Measurements from ENCODE around the gene CLIC1. TPM values are rescaled to one million over a fixed set of nuclear protein-coding genes. Genes with fewer than 3 reads are reported as not detected.

The CLIC1 gene
- total RNA-seq, 1 donor: 576 TPM

DNA sequence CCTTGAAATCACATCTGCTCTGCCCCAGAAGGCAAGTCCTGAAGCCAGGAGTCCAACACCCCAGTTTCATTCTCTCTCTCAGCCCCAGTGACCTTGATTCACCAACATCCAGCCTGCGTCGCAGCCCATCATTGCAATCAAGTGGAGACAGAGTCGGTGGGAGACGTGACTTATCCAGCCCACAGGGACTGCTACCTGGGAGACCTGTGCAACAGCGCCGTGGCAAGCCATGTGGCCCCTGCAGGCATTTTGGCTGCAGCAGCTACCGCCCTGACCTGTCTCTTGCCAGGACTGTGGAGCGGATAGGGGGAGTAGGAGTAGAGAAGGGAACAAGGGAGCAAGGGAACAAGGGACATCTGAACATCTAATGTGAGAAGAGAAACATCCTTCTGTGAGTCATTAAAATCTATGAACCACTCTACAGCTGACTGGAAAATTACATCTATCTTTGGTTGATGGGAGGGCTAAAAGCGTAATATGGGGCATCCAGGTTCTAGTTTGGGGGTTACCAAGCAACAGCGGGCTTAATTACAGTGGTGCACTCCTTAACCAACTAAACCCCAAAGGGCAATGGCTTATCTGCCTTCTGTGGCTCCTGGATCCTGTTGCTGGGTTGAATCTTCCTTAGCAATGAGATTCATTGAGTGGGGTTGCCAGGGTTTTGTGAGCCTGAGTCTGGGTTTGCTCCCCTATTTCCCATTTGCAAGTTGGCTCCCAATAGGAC, 18.7 kb downstream of the CLIC1 start:
- DNase-seq (ENCODE audit: low read depth): no peak
- H3K4me3 ChIP-seq (ENCODE audit: low read depth, low read length): no peak overlapping the region

DNA sequence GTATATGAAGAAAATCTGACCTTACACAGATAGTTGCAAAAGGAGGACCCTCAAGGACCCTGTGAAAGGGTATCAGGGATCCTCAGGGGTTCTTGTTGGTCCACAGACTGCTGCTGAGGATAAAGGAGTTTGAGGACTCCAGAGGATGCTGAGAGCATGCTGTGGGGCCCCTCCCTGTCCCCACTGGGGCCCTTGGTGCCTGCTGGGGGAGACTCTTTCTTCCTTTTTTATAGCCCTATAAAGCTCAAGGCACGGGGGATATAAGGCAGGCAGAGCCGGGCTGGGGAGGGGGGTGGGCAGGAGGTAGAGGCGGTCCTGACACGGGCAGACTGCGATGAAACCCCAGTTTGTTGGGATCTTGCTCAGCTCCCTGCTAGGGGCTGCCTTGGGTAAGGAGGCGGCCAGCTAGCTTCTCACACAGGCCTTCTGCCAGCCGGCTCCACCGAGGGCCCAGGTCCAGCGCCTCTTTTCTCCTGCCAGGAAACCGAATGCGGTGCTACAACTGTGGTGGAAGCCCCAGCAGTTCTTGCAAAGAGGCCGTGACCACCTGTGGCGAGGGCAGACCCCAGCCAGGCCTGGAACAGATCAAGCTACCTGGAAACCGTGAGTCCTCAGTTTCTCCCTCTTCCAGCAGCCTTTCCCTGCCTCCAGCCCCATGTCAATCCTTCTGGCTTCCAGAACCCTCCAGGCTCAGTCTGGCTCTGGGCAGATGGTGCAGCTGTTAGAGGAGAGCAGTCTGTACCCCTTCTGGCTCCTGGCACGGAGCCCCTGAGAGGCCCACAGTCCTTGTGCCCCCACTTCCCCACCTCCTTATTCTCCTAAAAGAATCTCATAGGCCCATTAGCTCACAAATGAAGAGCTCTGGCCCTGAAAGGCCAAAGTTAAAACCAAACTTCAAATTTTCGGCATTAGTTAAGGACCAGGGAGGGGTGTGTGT, 21.0 kb downstream of the CLIC1 start, which contains the start of gene LY6G6D:
Gene LY6G6D, plus strand, starts transcription at position 327 of the 937 bp plus-strand sequence. Its CDS starts 8 bp downstream, at position 335.
- DNase-seq (ENCODE audit: low read depth): no peak
- TF ChIP-seq, protein P1, sequence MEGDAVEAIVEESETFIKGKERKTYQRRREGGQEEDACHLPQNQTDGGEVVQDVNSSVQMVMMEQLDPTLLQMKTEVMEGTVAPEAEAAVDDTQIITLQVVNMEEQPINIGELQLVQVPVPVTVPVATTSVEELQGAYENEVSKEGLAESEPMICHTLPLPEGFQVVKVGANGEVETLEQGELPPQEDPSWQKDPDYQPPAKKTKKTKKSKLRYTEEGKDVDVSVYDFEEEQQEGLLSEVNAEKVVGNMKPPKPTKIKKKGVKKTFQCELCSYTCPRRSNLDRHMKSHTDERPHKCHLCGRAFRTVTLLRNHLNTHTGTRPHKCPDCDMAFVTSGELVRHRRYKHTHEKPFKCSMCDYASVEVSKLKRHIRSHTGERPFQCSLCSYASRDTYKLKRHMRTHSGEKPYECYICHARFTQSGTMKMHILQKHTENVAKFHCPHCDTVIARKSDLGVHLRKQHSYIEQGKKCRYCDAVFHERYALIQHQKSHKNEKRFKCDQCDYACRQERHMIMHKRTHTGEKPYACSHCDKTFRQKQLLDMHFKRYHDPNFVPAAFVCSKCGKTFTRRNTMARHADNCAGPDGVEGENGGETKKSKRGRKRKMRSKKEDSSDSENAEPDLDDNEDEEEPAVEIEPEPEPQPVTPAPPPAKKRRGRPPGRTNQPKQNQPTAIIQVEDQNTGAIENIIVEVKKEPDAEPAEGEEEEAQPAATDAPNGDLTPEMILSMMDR (IDR thresholded peaks at IDR 0.05; ENCODE audit: insufficient read depth, low read length): no peak
- no peak within 1 kb of the TSS for H3K4me3 ChIP-seq (ENCODE audit: low read depth, low read length)

More for the DNA sequence above, 18.7 kb downstream of the CLIC1 start:
- TF ChIP-seq, protein P1 (IDR thresholded peaks at IDR 0.05; ENCODE audit: insufficient read depth, low read length): no peak

DNA sequence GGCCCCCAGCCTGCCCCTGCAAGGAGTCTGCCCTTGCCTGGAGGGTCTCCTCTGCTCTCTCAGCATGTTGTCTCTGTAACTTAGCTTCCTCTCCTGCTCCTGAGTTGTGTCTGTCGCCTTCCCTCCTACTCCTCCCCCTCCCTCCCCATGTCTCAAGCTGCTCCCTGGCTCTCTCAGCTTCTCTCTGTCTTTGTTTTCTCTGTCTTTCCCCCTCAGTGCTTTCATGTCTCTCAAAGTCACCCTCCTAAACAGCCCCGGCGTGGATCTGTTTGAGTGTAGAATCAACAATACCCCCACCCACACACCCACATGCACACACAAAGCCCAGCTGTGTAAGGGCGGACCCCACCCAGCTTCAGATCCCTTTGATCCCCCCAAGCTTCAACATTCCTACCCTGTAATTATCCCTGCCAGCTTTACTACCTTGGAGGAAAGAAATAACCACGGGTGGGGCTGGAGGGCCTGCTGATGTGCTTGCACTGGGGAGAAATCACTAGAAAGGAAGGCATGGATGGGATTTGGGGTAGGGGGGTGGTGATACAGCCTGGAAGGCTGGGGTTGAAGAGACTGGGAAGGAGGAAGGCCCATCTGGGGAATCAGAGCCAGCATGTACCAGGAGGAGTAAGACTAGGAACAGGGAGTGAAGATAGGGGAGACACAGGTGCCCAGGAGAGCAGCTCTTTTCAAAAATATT, 22.2 kb downstream of the CLIC1 start:
- H3K4me3 ChIP-seq (ENCODE audit: low read depth, low read length): no peak overlapping the region
- no peak for DNase-seq (ENCODE audit: low read depth)
- TF ChIP-seq, protein P1 (IDR thresholded peaks at IDR 0.05; ENCODE audit: insufficient read depth, low read length): no peak

DNA sequence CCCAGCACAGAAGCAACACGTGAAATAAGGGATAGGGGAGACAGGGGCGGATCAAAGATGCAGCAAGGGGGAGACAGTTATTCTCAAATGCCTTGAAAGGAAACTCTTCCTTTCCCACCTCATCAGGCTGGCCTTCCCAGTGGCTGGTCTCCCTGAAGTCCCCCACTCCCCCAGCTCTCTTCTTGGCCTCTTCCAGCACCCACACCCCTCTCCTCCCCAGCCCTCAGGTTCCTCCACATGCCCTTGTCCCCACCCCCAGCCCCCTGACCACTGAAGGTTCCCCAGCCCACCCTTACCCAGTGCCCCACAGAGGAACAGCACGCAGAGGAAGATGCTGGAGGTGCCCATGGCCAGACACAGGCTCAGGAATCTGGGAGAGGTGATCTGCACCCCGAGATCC, 22.9 kb downstream of the CLIC1 start:
- no peak overlapping the region for H3K4me3 ChIP-seq (ENCODE audit: low read depth, low read length)
- no peak for DNase-seq (ENCODE audit: low read depth)
- TF ChIP-seq, protein P1 (IDR thresholded peaks at IDR 0.05; ENCODE audit: insufficient read depth, low read length): no peak

DNA sequence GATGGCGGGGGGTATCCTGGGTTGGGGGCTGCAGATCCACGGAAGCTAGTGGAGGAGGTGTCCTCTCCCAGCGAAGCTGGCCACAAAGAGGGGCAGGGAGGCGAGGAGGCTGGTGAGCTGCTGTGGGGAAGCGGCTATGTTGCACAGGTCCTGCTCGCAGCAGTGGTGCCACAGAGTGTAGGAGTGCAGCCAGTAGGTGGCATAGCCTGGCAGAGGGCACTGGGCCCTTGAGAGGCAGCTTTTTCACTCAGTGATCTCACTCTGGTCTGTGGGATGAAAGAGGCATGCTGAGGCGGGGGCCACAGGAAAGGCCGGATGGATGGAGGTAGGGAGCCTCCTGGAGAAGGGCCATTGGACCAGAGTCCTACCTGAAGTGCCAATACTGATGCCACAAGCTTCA, 24.0 kb downstream of the CLIC1 start:
- no peak for DNase-seq (ENCODE audit: low read depth)
- H3K4me3 ChIP-seq (ENCODE audit: low read depth, low read length): no peak overlapping the region
- TF ChIP-seq, protein P1 (IDR thresholded peaks at IDR 0.05; ENCODE audit: insufficient read depth, low read length): no peak

DNA sequence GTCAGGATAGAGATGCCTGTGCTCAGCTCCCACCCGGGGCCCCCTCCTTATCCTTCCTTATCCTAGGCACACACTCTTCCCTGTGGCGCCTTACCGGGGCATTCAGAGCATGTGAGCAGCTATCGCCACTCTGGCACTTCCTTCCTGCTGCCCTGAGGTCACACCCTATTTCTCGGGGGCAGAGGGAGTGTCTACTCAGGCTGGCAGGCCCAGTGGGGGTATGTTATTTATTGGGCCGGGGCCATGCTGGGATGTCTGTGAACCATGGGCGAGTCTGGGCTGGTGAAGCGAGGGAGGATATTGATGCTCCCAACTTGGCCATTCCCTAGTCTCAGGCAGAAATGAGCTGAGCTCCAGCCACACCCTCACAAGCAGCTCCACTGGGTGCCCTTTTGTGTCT, 25.1 kb downstream of the CLIC1 start:
- no peak overlapping the region for H3K4me3 ChIP-seq (ENCODE audit: low read depth, low read length)
- TF ChIP-seq, protein P1 (IDR thresholded peaks at IDR 0.05; ENCODE audit: insufficient read depth, low read length): no peak
- DNase-seq (ENCODE audit: low read depth): no peak
